HCT116 (cell line): ENCODE data around the gene PIP5KL1. TPM values are rescaled to one million over a fixed set of nuclear protein-coding genes. Genes with fewer than 3 reads are reported as not detected.

Source experiments
- ATAC-seq: fragments of 200-7000 bp; cut with Tn5 transposase; 2 replicates; pipeline ENCODE4 v1.9.1; 2020; ENCODE audit warnings: mild to moderate bottlenecking, moderate library complexity
- BruUV-seq: library from RNA; stranded (reverse); fragments of 400-500 nt; replicated peaks from 2 replicates; lab custom pipeline; 2021; lab: Mats Ljungman, UMichigan
- CTCF ChIA-PET: fragments of 300-600 bp; sonication (Branson Sonifier 250); formaldehyde crosslinking; loops from one replicate; lab custom pipeline; 2021; ENCODE audit warnings: antibody characterized with exemption; lab: Charles Lee
- POLR2A ChIA-PET: fragments of 300-600, 350-600 bp; sonication (Branson Sonifier 250); formaldehyde crosslinking; loops from one replicate; lab custom pipeline; 2021; ENCODE audit warnings: antibody characterized with exemption; lab: Charles Lee
- RAD21 ChIA-PET, 2 experiments: fragments of 300-600 bp; sonication (Branson Sonifier 250); formaldehyde crosslinking; loops; one replicate each; lab custom pipeline; 2023; ENCODE audit warnings: low total read pairs in 2 of 2; ENCODE audit not compliant: uncharacterized antibody in 2 of 2, unreplicated experiment in 2 of 2, low non-redundant PET in 1 of 2; lab: Charles Lee
- DNase-seq: peaks from one replicate; pipeline ENCODE4 v3.0.0-alpha.2; 2010; ENCODE audit warnings: low read depth, low spot score
- H2AFZ ChIP-seq: fragments of 200-600 bp; shearing (Covaris generic), sonication (generic); 2 replicates; pipeline ENCODE4 v1.6.1; 2017; ENCODE audit warnings: low read depth, mixed run types, mixed read lengths, antibody characterized with exemption, low read length; ENCODE audit not compliant: poor library complexity, severe bottlenecking
- H3K27ac ChIP-seq: 2 replicates; pipeline ENCODE4 v1.5.1; 2012; ENCODE audit warnings: low read depth, low read length
- H3K27me3 ChIP-seq: fragments of 200-600 bp; sonication (generic); 2 replicates; pipeline ENCODE4 v1.6.1; 2016; ENCODE audit warnings: mixed run types, low read length, mixed read lengths; ENCODE audit not compliant: insufficient read depth
- H3K36me3 ChIP-seq, 2 experiments: fragments of 200-500 bp in 1 of 2; fragments of 200-600 bp in 1 of 2; sonication (Bioruptor generic) in 1 of 2; sonication (generic) in 1 of 2; 2 replicates each; pipeline versions ENCODE4 v1.5.1 to v1.6.1; 2014 to 2016; ENCODE audit warnings: low read length in 2 of 2, inconsistent platforms in 1 of 2, mixed read lengths in 1 of 2, mixed run types in 1 of 2; ENCODE audit not compliant: insufficient read depth in 2 of 2, control insufficient read depth in 1 of 2
- H3K4me1 ChIP-seq, 2 experiments: fragments of 200-600 bp in 1 of 2; sonication (generic) in 1 of 2; 2 replicates each; pipeline versions ENCODE4 v1.5.1 to v1.6.1; 2012 to 2017; ENCODE audit warnings: low read length in 2 of 2, inconsistent platforms in 1 of 2, mild to moderate bottlenecking in 1 of 2, mixed read lengths in 1 of 2, mixed run types in 1 of 2, moderate library complexity in 1 of 2; ENCODE audit not compliant: insufficient read depth in 2 of 2, control insufficient read depth in 1 of 2
- H3K4me2 ChIP-seq: fragments of 200-600 bp; sonication (generic); 2 replicates; pipeline ENCODE4 v1.6.1; 2017; ENCODE audit warnings: mixed run types, low read length, mixed read lengths
- H3K4me3 ChIP-seq, 2 experiments: fragments of 200-600 bp in 1 of 2; sonication (generic) in 1 of 2; replicated peaks in 1 of 2; 2 replicates each; pipeline ENCODE4 v1.5.1; 2011 to 2016; ENCODE audit warnings: low read length in 2 of 2, control low read depth in 1 of 2, low read depth in 1 of 2, mild to moderate bottlenecking in 1 of 2, mixed read lengths in 1 of 2, mixed run types in 1 of 2
- H3K79me2 ChIP-seq: fragments of 200-600 bp; sonication (generic); 2 replicates; pipeline ENCODE4 v1.6.1; 2017; ENCODE audit warnings: mild to moderate bottlenecking, mixed run types, low read length, moderate library complexity, mixed read lengths; ENCODE audit not compliant: insufficient read depth
- H3K9ac ChIP-seq: fragments of 200-600 bp; sonication (generic); 2 replicates; pipeline ENCODE4 v1.6.1; 2016; ENCODE audit warnings: low read length, mixed read lengths
- H3K9me2 ChIP-seq: fragments of 200-600 bp; sonication (generic), shearing (Covaris generic); 2 replicates; pipeline ENCODE4 v1.6.1; 2017; ENCODE audit warnings: mixed run types, mild to moderate bottlenecking, moderate library complexity; ENCODE audit not compliant: insufficient read depth
- H3K9me3 ChIP-seq, 2 experiments: fragments of 200-500 bp in 1 of 2; fragments of 200-600 bp in 1 of 2; sonication (Bioruptor generic) in 1 of 2; sonication (generic) in 1 of 2; 2 replicates each; pipeline ENCODE4 v1.6.1; 2014 to 2017; ENCODE audit warnings: low read length in 2 of 2, mixed read lengths in 2 of 2, inconsistent platforms in 1 of 2, low read depth in 1 of 2, mild to moderate bottlenecking in 1 of 2, mixed run types in 1 of 2, moderate library complexity in 1 of 2; ENCODE audit not compliant: control insufficient read depth in 1 of 2, insufficient read depth in 1 of 2
- H4K20me1 ChIP-seq: fragments of 200-600 bp; sonication (generic), shearing (Covaris generic); 2 replicates; pipeline ENCODE4 v1.6.1; 2017; ENCODE audit warnings: mixed run types, mild to moderate bottlenecking, moderate library complexity; ENCODE audit not compliant: insufficient read depth
- CBX3 ChIP-seq: IDR thresholded peaks from 2 replicates; pipeline ENCODE4 v1.6.1; 2012; ENCODE audit warnings: low read depth
- ELF1 ChIP-seq: IDR thresholded peaks from 2 replicates; pipeline ENCODE4 v1.6.1; 2012; ENCODE audit warnings: low read depth, borderline replicate concordance
- EZH2 ChIP-seq: fragments of 200-600 bp; sonication (generic); IDR thresholded peaks from 2 replicates; pipeline ENCODE4 v1.6.1; 2017; ENCODE audit warnings: antibody characterized with exemption, mixed run types
- POLR2AphosphoS5 ChIP-seq: IDR thresholded peaks from 2 replicates; pipeline ENCODE4 v1.6.1; 2011; ENCODE audit warnings: mild to moderate bottlenecking, low read depth, low read length, moderate library complexity
- YY1 ChIP-seq: IDR thresholded peaks from 2 replicates; pipeline ENCODE4 v1.6.1; 2011; ENCODE audit warnings: low read length, low read depth, moderate library complexity, mild to moderate bottlenecking; ENCODE audit not compliant: insufficient replicate concordance; ENCODE audit errors: extremely low read depth
- ZBTB33 ChIP-seq: IDR thresholded peaks from 2 replicates; pipeline ENCODE4 v1.6.1; 2011; ENCODE audit warnings: mild to moderate bottlenecking, low read length, moderate library complexity; ENCODE audit not compliant: insufficient replicate concordance; ENCODE audit errors: extremely low read depth
- intact Hi-C: fragments of 100-400 bp; cut with micrococcal nuclease; formaldehyde crosslinking; loops from 2 replicates; pipeline ENCODE4 v1.10.0; 2022
- total RNA-seq: library from RNA; stranded (reverse); gene quantifications from one replicate; pipeline ENCODE4 v1.2.1, GENCODE V29; 2021; ENCODE audit not compliant: unreplicated experiment
- TF ChIP-seq, protein P1 (sequence below): IDR thresholded peaks from 2 replicates; pipeline ENCODE4 v1.6.1; 2012; ENCODE audit warnings: low read depth

PIP5KL1 gene
- total RNA-seq, 1 experiment from 2014 or later = 37.6 TPM

- no peak for TF ChIP-seq EZH2
- TF ChIP-seq, all 23 proteins: peak for 0
Measured at GRCh38 chr9:127946728-127947127, 16.2 kb upstream of the PIP5KL1 start (continued).

DNA sequence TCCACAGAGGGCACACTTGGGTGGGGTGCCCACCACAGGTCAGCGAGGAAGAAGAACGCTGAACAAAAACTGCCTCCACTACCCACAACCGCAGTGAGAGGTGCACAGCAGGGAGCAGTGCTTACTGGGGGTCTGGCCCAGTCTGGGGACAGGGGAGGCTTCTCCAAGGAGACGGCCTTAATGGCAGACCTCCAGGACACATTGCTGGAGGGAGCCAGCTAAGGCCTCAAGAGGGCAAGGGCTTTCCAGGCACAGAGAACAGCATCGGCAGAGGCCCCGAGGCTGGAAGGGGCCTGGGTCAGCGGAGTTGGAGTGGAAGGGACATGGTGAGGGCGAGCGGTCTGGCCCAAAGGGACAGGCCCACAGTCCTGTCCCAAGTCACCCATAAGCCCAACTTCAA lies 15.4 kb upstream of the PIP5KL1 start:
- ChIA-PET RAD21 (no interaction called here), CTCF (no interaction called here), POLR2A (no interaction called here)
- no peak overlapping the region for H3K4me2 ChIP-seq
- H3K79me2 ChIP-seq = peaks cover 10% of the 10 kb centered on the region
- no peaks in the 10 kb centered on the region for H3K9me2 ChIP-seq
- H3K36me3 ChIP-seq = peaks cover 0 to 9% of the 10 kb centered on the region in 2 experiments; a peak in 2 of 4 replicates
- no peak overlapping the region for H3K4me3 ChIP-seq
- DNase-seq = no peak
- no peaks in the 10 kb centered on the region for H3K9me3 ChIP-seq
- ATAC-seq = no peak
- H3K9ac ChIP-seq = no peak overlapping the region
- TF ChIP-seq EZH2 = no peak
- no peak for TF ChIP-seq YY1
- no peak for TF ChIP-seq ZBTB33
- TF ChIP-seq POLR2AphosphoS5 = no peak
- no peak for TF ChIP-seq ELF1
- no peak for TF ChIP-seq CBX3
- TF ChIP-seq, protein P1, sequence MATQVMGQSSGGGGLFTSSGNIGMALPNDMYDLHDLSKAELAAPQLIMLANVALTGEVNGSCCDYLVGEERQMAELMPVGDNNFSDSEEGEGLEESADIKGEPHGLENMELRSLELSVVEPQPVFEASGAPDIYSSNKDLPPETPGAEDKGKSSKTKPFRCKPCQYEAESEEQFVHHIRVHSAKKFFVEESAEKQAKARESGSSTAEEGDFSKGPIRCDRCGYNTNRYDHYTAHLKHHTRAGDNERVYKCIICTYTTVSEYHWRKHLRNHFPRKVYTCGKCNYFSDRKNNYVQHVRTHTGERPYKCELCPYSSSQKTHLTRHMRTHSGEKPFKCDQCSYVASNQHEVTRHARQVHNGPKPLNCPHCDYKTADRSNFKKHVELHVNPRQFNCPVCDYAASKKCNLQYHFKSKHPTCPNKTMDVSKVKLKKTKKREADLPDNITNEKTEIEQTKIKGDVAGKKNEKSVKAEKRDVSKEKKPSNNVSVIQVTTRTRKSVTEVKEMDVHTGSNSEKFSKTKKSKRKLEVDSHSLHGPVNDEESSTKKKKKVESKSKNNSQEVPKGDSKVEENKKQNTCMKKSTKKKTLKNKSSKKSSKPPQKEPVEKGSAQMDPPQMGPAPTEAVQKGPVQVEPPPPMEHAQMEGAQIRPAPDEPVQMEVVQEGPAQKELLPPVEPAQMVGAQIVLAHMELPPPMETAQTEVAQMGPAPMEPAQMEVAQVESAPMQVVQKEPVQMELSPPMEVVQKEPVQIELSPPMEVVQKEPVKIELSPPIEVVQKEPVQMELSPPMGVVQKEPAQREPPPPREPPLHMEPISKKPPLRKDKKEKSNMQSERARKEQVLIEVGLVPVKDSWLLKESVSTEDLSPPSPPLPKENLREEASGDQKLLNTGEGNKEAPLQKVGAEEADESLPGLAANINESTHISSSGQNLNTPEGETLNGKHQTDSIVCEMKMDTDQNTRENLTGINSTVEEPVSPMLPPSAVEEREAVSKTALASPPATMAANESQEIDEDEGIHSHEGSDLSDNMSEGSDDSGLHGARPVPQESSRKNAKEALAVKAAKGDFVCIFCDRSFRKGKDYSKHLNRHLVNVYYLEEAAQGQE = no peak
- BruUV-seq = no TSS peak
- peaks cover 16 to 31% of the 10 kb centered on the region in 2 experiments for H3K4me1 ChIP-seq
- H4K20me1 ChIP-seq = no peaks in the 10 kb centered on the region
- H3K27ac ChIP-seq = no peak overlapping the region
- intact Hi-C loops = no loop called here
- H3K27me3 ChIP-seq = no peaks in the 10 kb centered on the region
- H2AFZ ChIP-seq = no peak overlapping the region
